Measurements from ENCODE around the gene NEIL3. TPM values are rescaled to one million over a fixed set of nuclear protein-coding genes. Genes with fewer than 3 reads are reported as not detected.

The NEIL3 gene
- polyA plus RNA-seq, 1 donor from 2014 or later: 0.15 TPM

GRCh38 chr4:177282284-177282835 lies 27.3 kb upstream of the NEIL3 start:
- no peaks in the 10 kb centered on the region for H3K79me2 ChIP-seq (replicated peaks; ENCODE audit: insufficient read depth, low read length)
- no peak overlapping the region for H3K4me3 ChIP-seq (ENCODE audit: low read length)
- peaks cover 6% of the 10 kb centered on the region for H3K9me3 ChIP-seq (ENCODE audit: low read length)
- H3K9me2 ChIP-seq (ENCODE audit: insufficient read depth, low read length): no peaks in the 10 kb centered on the region
- no peaks in the 10 kb centered on the region for H3F3A ChIP-seq (ENCODE audit: insufficient read depth, low read length, poor library complexity, severe bottlenecking)
- H3K27me3 ChIP-seq (ENCODE audit: insufficient read depth, low read depth, low read length): no peaks in the 10 kb centered on the region
- TF ChIP-seq RAD21 (conservative IDR thresholded peaks at IDR 0.05) (no peak), EP300 (conservative IDR thresholded peaks at IDR 0.05; ENCODE audit: poor library complexity, severe bottlenecking) (no peak), MXI1 (conservative IDR thresholded peaks at IDR 0.05; ENCODE audit: poor library complexity, severe bottlenecking) (no peak), CTCF (IDR thresholded peaks at IDR 0.05; ENCODE audit: poor library complexity, severe bottlenecking) (no peak), SMC3 (conservative IDR thresholded peaks at IDR 0.05; ENCODE audit: poor library complexity) (no peak)
- no peak overlapping the region for H3K4me2 ChIP-seq (ENCODE audit: low read length)
- H4K20me1 ChIP-seq (ENCODE audit: insufficient read depth): no peaks in the 10 kb centered on the region
- H2AFZ ChIP-seq (ENCODE audit: low read depth, low read length): no peak overlapping the region
- H3K27ac ChIP-seq (ENCODE audit: low read length): no peak overlapping the region
- no peak overlapping the region for H3K9ac ChIP-seq (ENCODE audit: low read length)
- no peaks in the 10 kb centered on the region for H3K36me3 ChIP-seq (ENCODE audit: insufficient read depth, low read length)

- Histone ChIP-seq H2AFZ (ENCODE audit: low read depth, low read length) (no peak overlapping the region), H3K36me3 (ENCODE audit: insufficient read depth, low read length) (no peaks in the 10 kb centered on the region), H3K4me2 (ENCODE audit: low read length) (no peak overlapping the region), H4K20me1 (ENCODE audit: insufficient read depth) (no peaks in the 10 kb centered on the region), H3F3A (ENCODE audit: insufficient read depth, low read length, poor library complexity, severe bottlenecking) (no peaks in the 10 kb centered on the region), H3K27ac (ENCODE audit: low read length) (no peak overlapping the region), H3K9me3 (ENCODE audit: low read length) (peaks cover 3% of the 10 kb centered on the region), H3K27me3 (ENCODE audit: insufficient read depth, low read depth, low read length) (no peaks in the 10 kb centered on the region), H3K9ac (ENCODE audit: low read length) (no peak overlapping the region), H3K79me2 (replicated peaks; ENCODE audit: insufficient read depth, low read length) (no peaks in the 10 kb centered on the region), H3K9me2 (ENCODE audit: insufficient read depth, low read length) (no peaks in the 10 kb centered on the region), H3K4me3 (ENCODE audit: low read length) (no peak overlapping the region)
- TF ChIP-seq REST (IDR thresholded peaks at IDR 0.05; ENCODE audit: borderline replicate concordance) (no peak), SMC3 (conservative IDR thresholded peaks at IDR 0.05; ENCODE audit: poor library complexity) (no peak), EZH2 (IDR thresholded peaks at IDR 0.05; ENCODE audit: borderline replicate concordance, insufficient read depth, low read length, poor library complexity, severe bottlenecking) (no peak), MXI1 (conservative IDR thresholded peaks at IDR 0.05; ENCODE audit: poor library complexity, severe bottlenecking) (no peak), CTCF (IDR thresholded peaks at IDR 0.05; ENCODE audit: poor library complexity, severe bottlenecking) (no peak), RAD21 (conservative IDR thresholded peaks at IDR 0.05) (no peak), EP300 (conservative IDR thresholded peaks at IDR 0.05; ENCODE audit: poor library complexity, severe bottlenecking) (no peak), TAF1 (IDR thresholded peaks at IDR 0.05; ENCODE audit: low read depth) (no peak), POLR2AphosphoS5 (IDR thresholded peaks at IDR 0.05) (no peak)
Observed at GRCh38 chr4:177283167-177283566, 26.5 kb upstream of the NEIL3 start.

Measured in neural cell (in vitro differentiated cells).